Stomach smooth muscle (tissue), 2 donors: ENCODE data around the gene SIX2.

Source experiments
- H3K27ac ChIP-seq: one replicate; pipeline ENCODE4 v1.7.0; 2013; ENCODE audit warnings: mild to moderate bottlenecking, low read length, inconsistent platforms
- H3K27me3 ChIP-seq, 2 donors: one replicate each; pipeline ENCODE4 v1.7.0; 2013; ENCODE audit warnings: low read length in 2 of 2; ENCODE audit not compliant: insufficient read depth in 2 of 2, control insufficient read depth in 1 of 2
- H3K36me3 ChIP-seq, 2 donors: one replicate each; pipeline ENCODE4 v1.7.0; 2013; ENCODE audit warnings: low read length in 2 of 2; ENCODE audit not compliant: control insufficient read depth in 2 of 2, insufficient read depth in 2 of 2
- H3K4me1 ChIP-seq: one replicate; pipeline ENCODE4 v1.7.0; 2013; ENCODE audit warnings: low read length; ENCODE audit not compliant: control insufficient read depth, insufficient read depth
- H3K4me3 ChIP-seq, 2 donors: one replicate each; pipeline ENCODE4 v1.7.0; 2013; ENCODE audit warnings: low read length in 2 of 2
- H3K9ac ChIP-seq, 2 donors: one replicate each; pipeline ENCODE4 v1.7.0; 2013; ENCODE audit warnings: low read length in 2 of 2, mild to moderate bottlenecking in 1 of 2
- H3K9me3 ChIP-seq, 2 donors: one replicate each; pipeline ENCODE4 v1.7.0; 2013; ENCODE audit warnings: low read length in 2 of 2; ENCODE audit not compliant: control insufficient read depth in 2 of 2
- donor health status: healthy.
- donor health status: Pancreatic carcinoma.

SIX2 gene

GRCh38 chr2:45020439-45020838, 11.2 kb upstream of the SIX2 start:
- Histone ChIP-seq H3K4me3 (no peak overlapping the region), H3K27me3 (peaks cover 0 to 2% of the 10 kb centered on the region in 2 donors), H3K9me3 (no peaks in the 10 kb centered on the region), H3K9ac (no peak overlapping the region), H3K4me1 (peaks cover 8% of the 10 kb centered on the region), H3K36me3 (no peaks in the 10 kb centered on the region), H3K27ac (no peak overlapping the region)

DNA sequence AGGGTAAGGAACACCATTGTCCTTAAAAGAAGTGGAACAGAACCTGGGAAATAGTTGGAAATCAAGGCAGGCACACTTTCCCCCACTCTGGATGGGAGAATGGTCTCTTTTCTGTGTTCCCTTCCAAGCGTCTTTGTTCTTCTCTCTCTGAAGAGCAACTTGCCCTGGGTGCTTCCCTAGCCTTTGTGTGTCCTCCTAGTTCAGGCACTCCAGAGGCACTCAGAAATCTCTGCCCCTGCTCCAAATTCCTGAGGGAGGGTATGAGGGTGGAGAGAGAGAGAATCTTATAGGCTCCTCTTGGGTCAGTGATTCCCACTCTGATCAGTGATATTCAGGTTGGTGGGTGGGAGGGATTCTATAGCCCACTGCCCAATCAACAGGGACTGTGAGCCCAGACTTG, 8.8 kb upstream of the SIX2 start:
- Histone ChIP-seq H3K4me3 (no peak overlapping the region), H3K27me3 (peaks cover 0 to 2% of the 10 kb centered on the region in 2 donors), H3K9me3 (no peaks in the 10 kb centered on the region), H3K4me1 (peaks cover 17% of the 10 kb centered on the region), H3K9ac (no peak overlapping the region), H3K36me3 (no peaks in the 10 kb centered on the region), H3K27ac (no peak overlapping the region)

- H3K9me3 ChIP-seq: no peaks in the 10 kb centered on the region
- H3K27me3 ChIP-seq: peaks cover 0 to 3% of the 10 kb centered on the region in 2 donors
- H3K4me3 ChIP-seq: peak overlapping the region; percentile 61 to 82
- H3K27ac ChIP-seq: peak overlapping the region; percentile 95
- H3K4me1 ChIP-seq: peaks cover 41% of the 10 kb centered on the region
- H3K36me3 ChIP-seq: no peaks in the 10 kb centered on the region
- H3K9ac ChIP-seq: no peak overlapping the region
Measured at GRCh38 chr2:45014831-45015230, 5.6 kb upstream of the SIX2 start.

DNA sequence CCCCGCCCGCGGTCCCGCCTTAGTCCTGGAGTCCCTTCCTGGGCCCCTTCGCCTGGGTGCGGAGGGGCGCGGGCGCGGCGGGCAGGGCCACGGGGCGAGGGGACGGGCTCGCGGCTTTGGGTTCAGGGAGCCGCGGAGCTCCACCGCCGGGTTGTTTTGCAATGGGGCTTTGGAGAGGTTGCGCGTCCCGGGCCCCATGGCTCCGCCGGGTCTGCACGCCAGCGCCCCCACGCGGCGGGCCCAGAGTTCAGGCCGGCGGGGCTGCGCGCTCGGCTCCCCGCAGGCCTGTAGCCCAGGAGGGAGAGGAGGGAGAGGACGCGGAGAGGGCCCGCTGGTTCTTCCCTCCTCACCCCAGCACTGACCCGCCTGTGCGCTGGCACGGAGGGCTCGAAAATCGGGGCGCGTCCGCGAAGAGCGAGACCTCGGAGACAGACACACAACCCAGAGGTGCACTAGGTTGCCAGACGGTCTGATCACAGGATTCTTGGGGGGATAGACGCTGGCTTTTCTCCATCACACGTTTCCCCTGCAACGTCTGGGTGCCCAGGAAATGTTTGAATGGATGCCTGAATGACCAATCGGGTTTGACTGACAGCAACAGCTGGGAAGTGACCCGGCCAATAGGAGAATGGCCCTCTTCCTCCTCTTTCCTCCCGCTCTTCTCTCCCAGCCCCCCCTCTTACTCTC, 4.9 kb upstream of the SIX2 start:
- peaks cover 41% of the 10 kb centered on the region for H3K4me1 ChIP-seq
- H3K36me3 ChIP-seq: no peaks in the 10 kb centered on the region
- no peaks in the 10 kb centered on the region for H3K9me3 ChIP-seq
- peaks cover 0 to 3% of the 10 kb centered on the region in 2 donors for H3K27me3 ChIP-seq
- peak overlapping the region; percentile 68 to 92 for H3K9ac ChIP-seq
- H3K4me3 ChIP-seq: peak overlapping the region; percentile 82 to 94
- peak overlapping the region; percentile 95 for H3K27ac ChIP-seq

DNA sequence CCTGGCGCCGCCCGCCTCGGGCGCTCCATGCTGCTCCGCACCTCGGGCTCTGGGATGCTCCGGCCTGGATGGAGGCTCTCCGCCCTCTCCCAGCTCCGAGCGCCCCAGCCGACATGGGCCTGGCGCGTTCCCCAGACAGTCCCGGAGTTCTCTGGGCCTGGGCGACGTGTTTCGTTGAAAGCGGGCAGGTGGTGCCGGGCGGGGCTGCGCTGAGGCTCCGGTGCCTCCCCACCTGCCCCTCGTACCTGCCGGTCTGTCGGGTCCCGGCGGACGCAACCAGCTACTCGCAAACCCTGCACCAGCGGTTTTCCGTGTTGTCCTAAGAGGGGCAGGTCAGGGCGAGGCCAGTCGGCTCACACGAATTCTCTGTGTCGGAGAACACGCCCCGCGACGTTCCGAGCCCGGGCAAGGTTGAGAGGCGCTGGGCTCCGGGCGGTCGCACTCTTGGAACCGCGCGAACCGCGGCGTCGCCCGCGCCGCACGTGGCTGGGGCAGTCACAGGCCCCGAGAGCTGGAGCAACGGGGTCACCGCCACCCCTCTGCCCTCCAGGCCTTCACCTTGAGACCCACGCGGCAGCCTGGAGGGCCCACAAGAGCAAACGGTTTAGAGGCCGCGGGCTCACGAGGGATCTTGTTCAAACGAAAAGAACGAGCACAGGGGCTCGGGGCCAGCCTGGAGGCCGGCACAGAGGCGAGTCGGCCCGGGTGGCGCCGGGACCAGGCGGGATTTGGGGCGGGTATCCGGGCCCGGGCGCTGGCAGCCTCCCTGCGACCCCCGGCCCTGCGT, 4.2 kb upstream of the SIX2 start:
- Histone ChIP-seq H3K27me3 (peaks cover 0 to 3% of the 10 kb centered on the region in 2 donors), H3K4me1 (peaks cover 46% of the 10 kb centered on the region), H3K36me3 (no peaks in the 10 kb centered on the region), H3K4me3 (peak overlapping the region; percentile 82 to 94), H3K9ac (peak overlapping the region; percentile 68 to 92), H3K27ac (peak overlapping the region; percentile 95), H3K9me3 (no peaks in the 10 kb centered on the region)

DNA sequence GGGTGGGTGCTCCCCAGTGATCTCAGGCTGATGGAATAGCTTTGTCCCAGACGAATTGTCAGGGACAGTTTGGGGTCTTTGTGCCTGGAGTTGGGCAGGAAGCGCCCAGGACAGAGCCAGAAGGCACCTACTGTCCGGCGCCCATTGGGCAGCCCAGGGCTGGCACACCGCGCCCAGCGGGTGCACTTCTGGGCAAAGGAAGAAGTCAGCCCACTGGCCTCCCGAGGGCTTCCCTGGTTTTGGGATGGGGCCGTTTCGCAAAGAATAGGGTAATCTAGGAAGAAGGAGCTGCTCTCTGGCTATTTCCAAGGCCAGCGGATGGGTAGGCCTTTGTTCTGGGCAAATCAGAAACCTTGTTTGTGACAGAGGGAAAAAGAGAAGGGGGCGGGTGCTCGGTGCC, 3.5 kb upstream of the SIX2 start:
- Histone ChIP-seq H3K4me1 (peaks cover 48% of the 10 kb centered on the region), H3K27me3 (peaks cover 3% of the 10 kb centered on the region in 2 donors), H3K4me3 (peak overlapping the region; percentile 82 to 94), H3K27ac (peak overlapping the region; percentile 95), H3K9me3 (no peaks in the 10 kb centered on the region), H3K36me3 (no peaks in the 10 kb centered on the region), H3K9ac (peak overlapping the region; percentile 68 to 92)

DNA sequence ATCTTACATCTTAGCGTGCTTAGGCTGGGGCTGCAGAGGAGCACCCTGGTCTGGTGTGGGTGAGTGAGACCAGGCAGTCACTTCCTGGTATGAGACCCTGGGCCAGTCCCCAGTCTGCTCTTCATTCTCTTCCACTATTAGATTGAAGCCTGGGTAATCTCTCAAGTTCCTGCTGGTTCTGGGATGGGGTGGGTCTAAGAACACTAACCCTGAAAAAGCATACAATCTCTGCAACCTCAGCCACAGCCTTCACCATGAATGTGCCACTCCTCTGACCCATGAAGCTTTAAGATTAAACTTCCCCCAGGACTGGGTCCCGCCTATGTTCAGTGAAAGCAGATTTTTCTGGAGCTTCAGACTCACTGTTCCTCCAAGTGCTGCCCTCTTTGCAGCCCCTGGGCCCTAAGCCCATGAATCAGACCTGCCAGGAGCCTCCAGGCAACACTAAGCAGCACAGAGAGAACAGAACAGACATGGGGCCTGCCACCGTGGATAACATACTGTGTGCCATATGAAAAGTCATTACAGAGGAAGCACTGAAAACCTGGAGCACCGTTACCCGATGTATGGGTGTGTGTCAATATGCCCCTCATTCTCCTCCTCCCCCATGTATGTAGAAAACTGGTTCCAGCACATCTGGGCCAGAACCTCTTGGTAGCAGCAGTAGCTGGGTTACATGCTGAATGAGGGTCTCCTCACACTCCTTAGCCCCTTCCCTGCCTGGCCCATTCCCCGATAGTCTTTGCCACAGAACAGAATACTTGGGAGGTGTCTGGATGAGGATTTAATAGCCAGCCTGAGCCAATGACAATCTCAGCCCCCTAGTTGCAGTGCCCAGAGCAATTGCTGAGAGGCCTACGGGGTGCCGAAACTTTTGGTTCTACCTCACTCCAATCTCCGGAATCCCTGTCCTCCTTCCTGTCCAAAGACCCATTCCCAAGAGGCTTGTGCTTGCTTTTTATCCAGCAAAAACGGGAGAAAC, 2.7 kb upstream of the SIX2 start:
- Histone ChIP-seq H3K27me3 (peaks cover 3% of the 10 kb centered on the region in 2 donors), H3K27ac (peak overlapping the region; percentile 95), H3K9ac (peak overlapping the region; percentile 68 to 92), H3K36me3 (no peaks in the 10 kb centered on the region), H3K9me3 (no peaks in the 10 kb centered on the region), H3K4me3 (peak overlapping the region; percentile 82 to 94), H3K4me1 (peaks cover 51% of the 10 kb centered on the region)

GRCh38 chr2:45011121-45011520, 1.9 kb upstream of the SIX2 start:
- H3K4me1 ChIP-seq: peaks cover 57% of the 10 kb centered on the region
- peak overlapping the region; percentile 95 for H3K27ac ChIP-seq

DNA sequence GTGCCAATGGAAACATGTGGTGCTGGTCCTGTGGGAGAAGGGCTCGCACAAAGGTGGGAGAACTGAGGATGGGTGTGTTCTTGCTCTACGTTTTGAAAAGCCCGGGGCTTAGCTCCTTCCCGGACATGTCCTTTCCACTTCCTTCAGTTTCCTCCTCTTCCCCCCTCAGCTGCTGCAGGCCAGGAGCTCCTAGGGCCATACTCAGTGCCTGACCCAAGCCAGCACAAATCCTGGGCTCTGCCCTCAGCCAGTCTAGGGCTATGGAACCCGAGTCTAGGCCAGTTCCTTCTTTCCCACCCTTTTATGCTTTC, 1.4 kb upstream of the SIX2 start:
- Histone ChIP-seq H3K4me3 (peak overlapping the region; percentile 82 to 94), H3K27ac (peak overlapping the region; percentile 95), H3K9me3 (no peaks in the 10 kb centered on the region), H3K36me3 (peaks cover 3 to 8% of the 10 kb centered on the region in 2 donors), H3K9ac (peak overlapping the region; percentile 80 to 92), H3K27me3 (peaks cover 3% of the 10 kb centered on the region in 2 donors), H3K4me1 (peaks cover 58% of the 10 kb centered on the region)

More at GRCh38 chr2:45011121-45011520, 1.9 kb upstream of the SIX2 start:
- H3K9ac ChIP-seq: peak overlapping the region; percentile 80 to 92
- H3K27me3 ChIP-seq: peaks cover 3% of the 10 kb centered on the region in 2 donors
- H3K9me3 ChIP-seq: no peaks in the 10 kb centered on the region
- H3K36me3 ChIP-seq: peaks cover 3 to 5% of the 10 kb centered on the region in 2 donors
- peak overlapping the region; percentile 82 to 94 for H3K4me3 ChIP-seq
